H9 (cell line): ENCODE measurements around the gene TBC1D24. TPM values are rescaled to one million over a fixed set of nuclear protein-coding genes. Genes with fewer than 3 reads are reported as not detected.
A peak's percentile ranks its signal among the peaks of the same experiment; 100 is the strongest.
"Not testable (repeated sequence)": the region's sequence is repeated elsewhere in the genome, so short reads cannot be mapped to it uniquely, and the experiment has no call there.

Experiments used
- DNase-seq: peaks from one replicate; pipeline ENCODE4 v3.0.0-alpha.2; 2017
- H2AFZ ChIP-seq: one replicate; pipeline ENCODE4 v1.6.1; 2013; ENCODE audit warnings: mild to moderate bottlenecking, low read length, control low read depth, moderate library complexity
- H2AK5ac ChIP-seq: 2 replicates; pipeline ENCODE4 v1.6.1; 2013; ENCODE audit warnings: low read length, control low read depth, mixed read lengths; ENCODE audit not compliant: insufficient read length
- H2BK120ac ChIP-seq: one replicate; pipeline ENCODE4 v1.6.1; 2013; ENCODE audit warnings: low read depth, mild to moderate bottlenecking, low read length, control low read depth, inconsistent platforms; ENCODE audit not compliant: poor library complexity, severe bottlenecking
- H2BK12ac ChIP-seq: 2 replicates; pipeline ENCODE4 v1.6.1; 2013; ENCODE audit warnings: low read length, control low read depth, mixed read lengths, low read depth; ENCODE audit not compliant: insufficient read length
- H2BK15ac ChIP-seq: 2 replicates; pipeline ENCODE4 v1.6.1; 2013; ENCODE audit warnings: low read depth, low read length, control low read depth
- H2BK20ac ChIP-seq: one replicate; pipeline ENCODE4 v1.6.1; 2013; ENCODE audit warnings: low read depth, mild to moderate bottlenecking, low read length, control low read depth, inconsistent platforms; ENCODE audit not compliant: poor library complexity, severe bottlenecking
- H2BK5ac ChIP-seq: 2 replicates; pipeline ENCODE4 v1.6.1; 2013; ENCODE audit warnings: low read length, control low read depth, mixed read lengths; ENCODE audit not compliant: insufficient read length
- H3K14ac ChIP-seq: 2 replicates; pipeline ENCODE4 v1.6.1; 2013; ENCODE audit warnings: low read length, control low read depth; ENCODE audit not compliant: insufficient read depth
- H3K18ac ChIP-seq: 2 replicates; pipeline ENCODE4 v1.6.1; 2013; ENCODE audit warnings: low read depth, mild to moderate bottlenecking, mixed read lengths, low read length, control low read depth; ENCODE audit not compliant: insufficient read length
- H3K23ac ChIP-seq: 2 replicates; pipeline ENCODE4 v1.6.1; 2013; ENCODE audit warnings: low read length, control low read depth, mixed read lengths, low read depth; ENCODE audit not compliant: insufficient read length
- H3K23me2 ChIP-seq: 2 replicates; pipeline ENCODE4 v1.6.1; 2013; ENCODE audit warnings: low read depth, mild to moderate bottlenecking, mixed read lengths, low read length, control low read depth; ENCODE audit not compliant: insufficient read length, poor library complexity, severe bottlenecking
- H3K27ac ChIP-seq: 2 replicates; pipeline ENCODE4 v1.5.1; 2013; ENCODE audit warnings: low read length, control low read depth, mixed read lengths, low read depth; ENCODE audit not compliant: insufficient read length
- H3K27me3 ChIP-seq: 2 replicates; pipeline ENCODE4 v1.6.1; 2013; ENCODE audit warnings: low read length, control low read depth, inconsistent platforms; ENCODE audit not compliant: insufficient read depth
- H3K4ac ChIP-seq: 2 replicates; pipeline ENCODE4 v1.6.1; 2013; ENCODE audit warnings: low read depth, mild to moderate bottlenecking, control low read depth, inconsistent platforms, low read length, moderate library complexity
- H3K4me1 ChIP-seq: 2 replicates; pipeline ENCODE4 v1.6.1; 2013; ENCODE audit warnings: low read length, control low read depth, inconsistent platforms; ENCODE audit not compliant: insufficient read depth
- H3K4me2 ChIP-seq: 2 replicates; pipeline ENCODE4 v1.6.1; 2013; ENCODE audit warnings: low read length, control low read depth, mixed read lengths; ENCODE audit not compliant: insufficient read length, insufficient read depth
- H3K56ac ChIP-seq: 2 replicates; pipeline ENCODE4 v1.6.1; 2013; ENCODE audit warnings: low read depth, mild to moderate bottlenecking, mixed read lengths, low read length, control low read depth; ENCODE audit not compliant: insufficient read length
- H3K79me1 ChIP-seq: 2 replicates; pipeline ENCODE4 v1.6.1; 2013; ENCODE audit warnings: low read depth, mild to moderate bottlenecking, moderate library complexity, low read length, control low read depth, inconsistent platforms; ENCODE audit not compliant: insufficient read depth, poor library complexity, severe bottlenecking
- H3K79me2 ChIP-seq: 2 replicates; pipeline ENCODE4 v1.6.1; 2013; ENCODE audit warnings: low read length, control low read depth, inconsistent platforms; ENCODE audit not compliant: insufficient read depth
- H3K9ac ChIP-seq: 2 replicates; pipeline ENCODE4 v1.6.1; 2013; ENCODE audit warnings: low read length, control low read depth, mixed read lengths; ENCODE audit not compliant: insufficient read length; ENCODE audit errors: extremely low read depth
- H3K9me3 ChIP-seq: one replicate; pipeline ENCODE4 v1.6.1; 2013; ENCODE audit warnings: low read depth, low read length, inconsistent platforms; ENCODE audit not compliant: control insufficient read depth
- H3T11ph ChIP-seq: one replicate; pipeline ENCODE4 v1.6.1; 2013; ENCODE audit warnings: mild to moderate bottlenecking, low read length, control low read depth, inconsistent platforms
- H4K20me1 ChIP-seq: one replicate; pipeline ENCODE4 v1.6.1; 2013; ENCODE audit not compliant: control insufficient read depth, insufficient read length, insufficient read depth
- H4K5ac ChIP-seq: 2 replicates; pipeline ENCODE4 v1.6.1; 2013; ENCODE audit warnings: low read depth, mild to moderate bottlenecking, mixed read lengths, low read length, control low read depth; ENCODE audit not compliant: insufficient read length
- H4K8ac ChIP-seq: replicated peaks from 2 replicates; pipeline ENCODE4 v1.6.1; 2013; ENCODE audit warnings: low read length, control low read depth, mixed read lengths, low read depth; ENCODE audit not compliant: insufficient read length
- H4K91ac ChIP-seq: 2 replicates; pipeline ENCODE4 v1.6.1; 2013; ENCODE audit warnings: low read depth, mild to moderate bottlenecking, moderate library complexity, mixed read lengths, low read length, control low read depth; ENCODE audit not compliant: insufficient read length
- H3K27ac Mint-ChIP-seq, 3 experiments: 2 replicates in 2 of 3; 3 replicates in 1 of 3; pipeline ENCODE4 v1.8.0; 2020 to 2021; ENCODE audit warnings: mixed read lengths in 3 of 3, mild to moderate bottlenecking in 1 of 3, moderate library complexity in 1 of 3
- H3K27me3 Mint-ChIP-seq: 2 replicates; pipeline ENCODE4 v1.8.0; 2021; ENCODE audit warnings: low read depth, mild to moderate bottlenecking, moderate library complexity, mixed read lengths
- H3K36me3 Mint-ChIP-seq, 3 experiments: 2 replicates in 2 of 3; 3 replicates in 1 of 3; pipeline ENCODE4 v1.8.0; 2020 to 2021; ENCODE audit warnings: low read depth in 3 of 3, mixed read lengths in 3 of 3; ENCODE audit not compliant: insufficient read depth in 1 of 3
- H3K4me1 Mint-ChIP-seq, 2 experiments: 2 replicates each; pipeline ENCODE4 v1.8.0; 2020; ENCODE audit warnings: mixed read lengths in 2 of 2
- H3K4me3 Mint-ChIP-seq, 2 experiments: 2 replicates in 1 of 2; 3 replicates in 1 of 2; pipeline ENCODE4 v1.8.0; 2020 to 2021; ENCODE audit warnings: mild to moderate bottlenecking in 2 of 2, mixed read lengths in 2 of 2, moderate library complexity in 1 of 2
- H3K9me3 Mint-ChIP-seq, 2 experiments: 2 replicates in 1 of 2; 3 replicates in 1 of 2; pipeline ENCODE4 v1.8.0; 2020; ENCODE audit warnings: mild to moderate bottlenecking in 2 of 2, mixed read lengths in 2 of 2, moderate library complexity in 1 of 2
- WGBS: extraction: QIAGEN DNeasy Blood & Tissue Kit; methylation state at CpG from one replicate; pipeline ENCODE4 v1.1.7; 2013; ENCODE audit warnings: missing lambda C conversion rate, low lambda C conversion rate, mixed read lengths; ENCODE audit not compliant: insufficient read length; ENCODE audit errors: extremely low coverage; 5-methylcytosine and 5-hydroxymethylcytosine counted together
- total RNA-seq: library from RNA; stranded (reverse); gene quantifications from 2 replicates; pipeline ENCODE4 v1.2.1, GENCODE V29; 2021
- TF ChIP-seq, protein P1 (sequence below): fragments of 200-600 bp; sonication (generic); conservative IDR thresholded peaks from 3 replicates; pipeline ENCODE4 v1.8.0; 2021; ENCODE audit warnings: antibody characterized with exemption, mild to moderate bottlenecking

Gene TBC1D24
- total RNA-seq, 1 experiment from 2014 or later, result 19.0 TPM

DNA sequence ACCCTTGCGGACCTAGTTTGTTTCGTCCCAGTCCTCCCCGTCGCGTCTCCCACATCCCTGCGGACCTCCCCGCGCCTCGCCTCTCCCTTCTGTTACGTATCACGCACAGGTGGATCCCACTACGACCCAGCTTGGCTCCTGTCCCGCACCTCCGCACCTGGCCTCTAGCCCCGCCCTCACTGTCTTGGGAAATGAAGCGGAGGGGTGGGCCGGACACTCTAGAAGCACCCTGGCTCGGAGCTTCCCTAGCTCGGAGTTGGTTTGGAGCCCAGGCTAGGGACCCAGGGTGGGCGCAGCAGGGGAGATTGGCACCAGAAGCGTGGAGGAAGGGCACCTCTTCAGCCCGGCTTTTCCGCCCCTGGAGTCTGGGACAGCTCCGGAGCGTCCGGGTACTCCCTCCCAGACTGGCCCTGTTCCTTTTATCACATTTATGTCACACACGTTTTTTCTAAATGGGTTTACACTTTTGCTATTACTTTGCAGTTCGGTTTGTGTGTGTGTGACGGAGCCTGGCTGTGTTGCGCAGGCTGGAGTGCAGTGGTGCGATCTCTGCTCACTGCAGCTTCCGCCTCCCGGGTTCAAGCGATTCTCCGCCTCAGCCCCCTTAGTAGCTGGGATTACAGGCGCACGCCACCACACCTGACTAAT, 57.7 kb downstream of the TBC1D24 start:
- Histone ChIP-seq H2BK15ac (no peak overlapping the region), H2AFZ (no peak overlapping the region), H3K4ac (no peak overlapping the region), H3K23ac (no peak overlapping the region), H2AK5ac (no peak overlapping the region), H3T11ph (no peak overlapping the region), H3K79me1 (no peaks in the 10 kb centered on the region), H3K27ac (no peak overlapping the region), H3K23me2 (peaks cover 10% of the 10 kb centered on the region), H3K4me2 (peak overlapping the region; percentile 78), H4K8ac (no peak overlapping the region), H4K20me1 (no peaks in the 10 kb centered on the region), H2BK120ac (no peak overlapping the region), H3K9ac (peak overlapping the region; percentile 33), H3K14ac (peak overlapping the region; percentile 47; the same call in 1 of the 2 replicates), H2BK5ac (no peak overlapping the region), H4K5ac (no peak overlapping the region), H3K79me2 (no peaks in the 10 kb centered on the region), H2BK12ac (no peak overlapping the region), H2BK20ac (no peak overlapping the region), H3K27me3 (no peaks in the 10 kb centered on the region), H4K91ac (no peak overlapping the region), H3K9me3 (no peaks in the 10 kb centered on the region), H3K18ac (peak overlapping the region; percentile 88), H3K56ac (no peak overlapping the region), H3K4me1 (no peaks in the 10 kb centered on the region; the same call in 1 of the 2 replicates)
- H3K27me3 Mint-ChIP-seq, result peaks cover 4% of the 10 kb centered on the region; the same call in 1 of the 2 replicates
- TF ChIP-seq, protein P1, sequence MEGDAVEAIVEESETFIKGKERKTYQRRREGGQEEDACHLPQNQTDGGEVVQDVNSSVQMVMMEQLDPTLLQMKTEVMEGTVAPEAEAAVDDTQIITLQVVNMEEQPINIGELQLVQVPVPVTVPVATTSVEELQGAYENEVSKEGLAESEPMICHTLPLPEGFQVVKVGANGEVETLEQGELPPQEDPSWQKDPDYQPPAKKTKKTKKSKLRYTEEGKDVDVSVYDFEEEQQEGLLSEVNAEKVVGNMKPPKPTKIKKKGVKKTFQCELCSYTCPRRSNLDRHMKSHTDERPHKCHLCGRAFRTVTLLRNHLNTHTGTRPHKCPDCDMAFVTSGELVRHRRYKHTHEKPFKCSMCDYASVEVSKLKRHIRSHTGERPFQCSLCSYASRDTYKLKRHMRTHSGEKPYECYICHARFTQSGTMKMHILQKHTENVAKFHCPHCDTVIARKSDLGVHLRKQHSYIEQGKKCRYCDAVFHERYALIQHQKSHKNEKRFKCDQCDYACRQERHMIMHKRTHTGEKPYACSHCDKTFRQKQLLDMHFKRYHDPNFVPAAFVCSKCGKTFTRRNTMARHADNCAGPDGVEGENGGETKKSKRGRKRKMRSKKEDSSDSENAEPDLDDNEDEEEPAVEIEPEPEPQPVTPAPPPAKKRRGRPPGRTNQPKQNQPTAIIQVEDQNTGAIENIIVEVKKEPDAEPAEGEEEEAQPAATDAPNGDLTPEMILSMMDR, result no peak
- no CpG with 5 or more reads among the region's 37 CpGs for WGBS
- peaks cover 4 to 14% of the 10 kb centered on the region in 2 experiments for H3K4me1 Mint-ChIP-seq
- peak; percentile 88 for DNase-seq
- peak overlapping the region; percentile 70 to 90 (median 77); a peak in 5 of 7 replicates for H3K27ac Mint-ChIP-seq
- H3K4me3 Mint-ChIP-seq, result peak overlapping the region; percentile 79 to 98
- peaks cover 0 to 2% of the 10 kb centered on the region in 2 experiments; a peak in 1 of 5 replicates for H3K9me3 Mint-ChIP-seq
- H3K36me3 Mint-ChIP-seq, result peaks cover 0 to 11% (median 2%) of the 10 kb centered on the region in 3 experiments; a peak in 3 of 7 replicates

DNA sequence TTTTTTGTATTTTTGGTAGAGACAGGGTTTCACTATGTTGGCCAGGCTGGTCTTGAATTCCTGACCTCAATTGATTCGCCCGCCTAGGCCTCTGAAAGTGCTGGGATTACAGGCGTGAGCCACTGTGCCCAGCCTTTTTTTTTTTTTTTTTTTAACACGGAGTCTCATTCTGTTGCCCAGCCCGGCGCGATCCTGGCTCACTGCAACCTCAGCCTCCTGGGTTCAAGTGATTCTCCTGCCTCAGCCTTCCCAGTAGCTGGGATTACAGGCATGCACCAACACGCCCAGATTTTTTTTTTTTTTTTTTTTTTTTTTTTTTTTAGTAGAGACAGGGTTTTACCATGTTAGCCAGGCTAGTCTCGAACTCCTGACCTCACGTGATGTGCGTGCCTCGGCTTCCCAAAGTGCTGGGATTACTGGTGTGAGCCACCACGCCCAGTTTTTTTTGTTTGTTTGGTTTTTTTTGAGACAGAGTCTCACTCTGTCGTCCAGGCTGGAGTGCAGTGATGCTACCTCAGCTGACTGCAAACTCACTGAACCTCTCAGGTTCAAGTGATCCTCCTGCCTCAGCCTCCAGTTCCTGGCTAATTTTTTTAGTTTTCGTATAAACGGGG, 58.3 kb downstream of the TBC1D24 start:
- not testable (repeated sequence) for H2AK5ac ChIP-seq, H3K79me1 ChIP-seq, H3K18ac ChIP-seq, H3T11ph ChIP-seq, H3K4me1 ChIP-seq, H3K27ac ChIP-seq, H3K9me3 Mint-ChIP-seq, H2BK12ac ChIP-seq, H4K5ac ChIP-seq, H4K20me1 ChIP-seq, H3K23me2 ChIP-seq, H2BK20ac ChIP-seq, H2BK15ac ChIP-seq, H4K8ac ChIP-seq, H2AFZ ChIP-seq, H4K91ac ChIP-seq, H3K27me3 ChIP-seq, H3K23ac ChIP-seq, H2BK120ac ChIP-seq, H3K14ac ChIP-seq, H3K27me3 Mint-ChIP-seq, H2BK5ac ChIP-seq, H3K4ac ChIP-seq, H3K9ac ChIP-seq, H3K9me3 ChIP-seq, H3K56ac ChIP-seq, H3K79me2 ChIP-seq
- peak overlapping the region; percentile 78 for H3K4me2 ChIP-seq
- peak; percentile 15 for DNase-seq
- WGBS, result no CpG with 5 or more reads among the region's 16 CpGs
- Mint-ChIP-seq H3K4me3 (peak overlapping the region; percentile 79 to 98), H3K36me3 (peaks cover 0 to 11% (median 2%) of the 10 kb centered on the region in 3 experiments; a peak in 3 of 7 replicates), H3K4me1 (peaks cover 4 to 14% of the 10 kb centered on the region in 2 experiments), H3K27ac (peak overlapping the region in 1 of 3 experiments; percentile 72; a peak in 1 of 7 replicates)
